ENCODE results near the gene RETREG3. TPM values are rescaled to one million over a fixed set of nuclear protein-coding genes. Genes with fewer than 3 reads are reported as not detected.
"Not testable (repeated sequence)": the region's sequence is repeated elsewhere in the genome, so short reads cannot be mapped to it uniquely, and the experiment has no call there.

Gene RETREG3
- total RNA-seq, 2 donors from 2014 or later: 51.5 to 55.4 TPM

DNA sequence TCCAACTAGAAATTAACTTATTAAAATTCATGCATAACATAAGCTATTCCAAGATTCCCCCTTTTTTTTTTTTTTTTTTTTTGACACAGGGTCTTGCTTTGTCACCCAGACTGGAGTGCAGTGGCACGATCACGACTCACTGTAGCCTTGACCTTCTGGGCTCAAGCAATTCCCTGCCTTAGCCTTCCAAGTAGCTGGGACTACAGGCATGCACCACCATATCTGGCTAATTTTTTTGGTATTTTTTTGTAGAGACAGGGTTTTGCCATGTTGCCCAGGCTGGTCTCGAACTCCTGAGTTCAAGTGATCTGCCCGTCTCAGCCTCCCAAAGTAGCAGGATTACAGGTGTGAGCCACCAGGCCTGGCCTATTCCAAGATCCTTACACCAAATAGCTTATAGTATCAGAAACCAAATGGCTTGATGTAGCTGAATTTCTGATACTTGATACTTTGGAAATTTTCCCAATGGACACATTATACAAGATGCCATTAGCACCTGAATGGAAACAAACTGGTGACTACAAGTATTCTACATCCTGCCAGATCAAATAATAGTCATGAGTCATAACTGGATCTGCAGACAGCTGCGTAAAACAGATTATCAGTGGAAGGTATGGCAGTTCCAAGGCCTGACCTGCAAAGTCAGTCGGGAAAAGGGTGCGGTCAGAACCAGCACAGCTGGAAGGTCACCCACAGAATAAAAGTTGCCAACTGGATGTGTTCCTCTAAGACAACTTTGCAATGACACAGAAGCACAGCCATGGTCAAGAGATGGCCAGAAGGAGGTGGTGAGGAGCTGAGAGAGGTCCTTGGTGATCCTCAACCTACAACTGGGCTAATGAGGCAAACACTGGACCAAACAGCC is 14.8 kb upstream of the RETREG3 start:
- H3K36me3 Mint-ChIP-seq (ENCODE audit: low read depth): no peaks in the 10 kb centered on the region
- H3K27me3 ChIP-seq (ENCODE audit: control insufficient read depth, insufficient read depth, low read length, poor library complexity, severe bottlenecking): no peaks in the 10 kb centered on the region
- no peaks in the 10 kb centered on the region for H3K9me3 ChIP-seq (ENCODE audit: control insufficient read depth, low read length)
- H3K4me1 Mint-ChIP-seq: no peaks in the 10 kb centered on the region
- no peaks in the 10 kb centered on the region for H3K4me1 ChIP-seq (ENCODE audit: control insufficient read depth, insufficient read depth, low read length)
- TF ChIP-seq, protein P1, sequence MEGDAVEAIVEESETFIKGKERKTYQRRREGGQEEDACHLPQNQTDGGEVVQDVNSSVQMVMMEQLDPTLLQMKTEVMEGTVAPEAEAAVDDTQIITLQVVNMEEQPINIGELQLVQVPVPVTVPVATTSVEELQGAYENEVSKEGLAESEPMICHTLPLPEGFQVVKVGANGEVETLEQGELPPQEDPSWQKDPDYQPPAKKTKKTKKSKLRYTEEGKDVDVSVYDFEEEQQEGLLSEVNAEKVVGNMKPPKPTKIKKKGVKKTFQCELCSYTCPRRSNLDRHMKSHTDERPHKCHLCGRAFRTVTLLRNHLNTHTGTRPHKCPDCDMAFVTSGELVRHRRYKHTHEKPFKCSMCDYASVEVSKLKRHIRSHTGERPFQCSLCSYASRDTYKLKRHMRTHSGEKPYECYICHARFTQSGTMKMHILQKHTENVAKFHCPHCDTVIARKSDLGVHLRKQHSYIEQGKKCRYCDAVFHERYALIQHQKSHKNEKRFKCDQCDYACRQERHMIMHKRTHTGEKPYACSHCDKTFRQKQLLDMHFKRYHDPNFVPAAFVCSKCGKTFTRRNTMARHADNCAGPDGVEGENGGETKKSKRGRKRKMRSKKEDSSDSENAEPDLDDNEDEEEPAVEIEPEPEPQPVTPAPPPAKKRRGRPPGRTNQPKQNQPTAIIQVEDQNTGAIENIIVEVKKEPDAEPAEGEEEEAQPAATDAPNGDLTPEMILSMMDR (conservative IDR thresholded peaks at IDR 0.05): peak; percentile 22
- H3K9me3 Mint-ChIP-seq: no peaks in the 10 kb centered on the region
- no peak overlapping the region for H3K9ac ChIP-seq (ENCODE audit: extremely low read depth, low read length, poor library complexity, severe bottlenecking)
- H3K4me3 ChIP-seq (ENCODE audit: low read length): no peak overlapping the region
- no peaks in the 10 kb centered on the region for H3K36me3 ChIP-seq (ENCODE audit: control insufficient read depth, insufficient read depth, low read length)
- no peak overlapping the region for H3K27ac ChIP-seq (ENCODE audit: low read depth, low read length)
- DNase-seq: no peak
- no peaks in the 10 kb centered on the region for H3K27me3 Mint-ChIP-seq (ENCODE audit: insufficient read depth)
- no peak overlapping the region for H3K4me3 Mint-ChIP-seq
- WGBS, 2 experiments (ENCODE audit: insufficient coverage in 1 of 2, insufficient read length in 1 of 2): 93 to 95% methylated on average over 4 to 7 of the region's 7 CpGs
- H3K27ac Mint-ChIP-seq: no peak overlapping the region

DNA sequence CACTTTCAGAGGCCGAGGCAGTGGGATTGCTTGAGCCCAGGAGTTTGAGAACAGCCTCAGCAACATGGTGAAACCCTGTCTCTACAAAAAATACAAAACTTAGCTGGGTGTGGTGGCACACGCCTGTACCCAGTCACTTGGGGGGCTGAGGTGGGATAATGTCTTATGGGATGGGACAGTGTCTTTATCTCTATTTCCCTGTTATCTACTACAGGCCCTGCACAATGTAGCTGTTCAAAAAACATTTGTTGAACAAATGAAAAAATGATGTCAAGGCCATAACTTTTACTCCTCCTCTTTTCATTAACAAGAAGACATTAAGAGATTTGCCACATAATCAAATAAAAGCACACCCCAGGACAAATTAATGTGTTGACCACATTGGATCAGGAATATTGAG is 14.1 kb upstream of the RETREG3 start:
- 93 to 100% methylated on average over 1 to 2 of the region's 2 CpGs for WGBS, 2 experiments (ENCODE audit: insufficient coverage in 1 of 2, insufficient read length in 1 of 2)
- H3K4me3 Mint-ChIP-seq: no peak overlapping the region

DNA sequence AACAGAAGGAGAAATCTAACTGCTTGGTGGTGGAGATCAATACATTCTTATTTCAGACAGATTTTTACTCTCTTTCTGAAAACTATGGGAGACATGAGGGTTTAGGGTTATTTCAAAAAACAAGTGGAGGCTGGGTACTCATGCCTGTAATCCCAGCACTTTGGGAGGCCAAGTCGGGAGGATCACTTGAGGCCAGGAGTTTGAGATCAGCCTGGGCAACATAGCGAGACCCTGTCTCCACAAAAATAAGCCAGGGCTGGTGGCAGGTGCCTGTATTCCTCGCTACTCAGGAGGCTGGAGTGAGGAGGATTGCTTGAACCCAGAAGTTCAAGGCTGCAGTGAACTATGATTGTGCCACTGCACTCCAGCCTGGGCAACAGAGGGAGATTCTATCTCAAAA is 12.8 kb upstream of the RETREG3 start:
- not testable (repeated sequence) for H3K27me3 Mint-ChIP-seq (ENCODE audit: insufficient read depth); H3K27ac Mint-ChIP-seq; H3K9ac ChIP-seq (ENCODE audit: extremely low read depth, low read length, poor library complexity, severe bottlenecking); H3K27ac ChIP-seq (ENCODE audit: low read depth, low read length); H3K36me3 Mint-ChIP-seq (ENCODE audit: low read depth); DNase-seq; H3K27me3 ChIP-seq (ENCODE audit: control insufficient read depth, insufficient read depth, low read length, poor library complexity, severe bottlenecking); H3K4me3 ChIP-seq (ENCODE audit: low read length); H3K4me1 Mint-ChIP-seq; H3K4me1 ChIP-seq (ENCODE audit: control insufficient read depth, insufficient read depth, low read length); H3K9me3 ChIP-seq (ENCODE audit: control insufficient read depth, low read length); H3K36me3 ChIP-seq (ENCODE audit: control insufficient read depth, insufficient read depth, low read length); H3K4me3 Mint-ChIP-seq; H3K9me3 Mint-ChIP-seq
- WGBS, 2 experiments (ENCODE audit: insufficient coverage in 1 of 2, insufficient read length in 1 of 2): 82 to 89% methylated on average over 3 of the region's 3 CpGs

More for the DNA sequence above, 14.1 kb upstream of the RETREG3 start:
- peaks cover 2% of the 10 kb centered on the region for H3K4me1 ChIP-seq (ENCODE audit: control insufficient read depth, insufficient read depth, low read length)
- no peak overlapping the region for H3K4me3 ChIP-seq (ENCODE audit: low read length)
- H3K27ac Mint-ChIP-seq: no peak overlapping the region
- H3K9ac ChIP-seq (ENCODE audit: extremely low read depth, low read length, poor library complexity, severe bottlenecking): no peak overlapping the region
- H3K27me3 ChIP-seq (ENCODE audit: control insufficient read depth, insufficient read depth, low read length, poor library complexity, severe bottlenecking): no peaks in the 10 kb centered on the region
- TF ChIP-seq, protein P1 (conservative IDR thresholded peaks at IDR 0.05): no peak
- H3K36me3 Mint-ChIP-seq (ENCODE audit: low read depth): no peaks in the 10 kb centered on the region
- peaks cover 5% of the 10 kb centered on the region for H3K4me1 Mint-ChIP-seq
- no peak overlapping the region for H3K27ac ChIP-seq (ENCODE audit: low read depth, low read length)
- H3K9me3 Mint-ChIP-seq: no peaks in the 10 kb centered on the region
- H3K27me3 Mint-ChIP-seq (ENCODE audit: insufficient read depth): no peaks in the 10 kb centered on the region
- H3K9me3 ChIP-seq (ENCODE audit: control insufficient read depth, low read length): no peaks in the 10 kb centered on the region
- DNase-seq: no peak
- no peaks in the 10 kb centered on the region for H3K36me3 ChIP-seq (ENCODE audit: control insufficient read depth, insufficient read depth, low read length)
